ENCODE data around the gene SLC1A1. TPM values are rescaled to one million over a fixed set of nuclear protein-coding genes. Genes with fewer than 3 reads are reported as not detected.

The SLC1A1 gene
- total RNA-seq, 1 experiment from 2014 or later, result 8.5 TPM

DNA sequence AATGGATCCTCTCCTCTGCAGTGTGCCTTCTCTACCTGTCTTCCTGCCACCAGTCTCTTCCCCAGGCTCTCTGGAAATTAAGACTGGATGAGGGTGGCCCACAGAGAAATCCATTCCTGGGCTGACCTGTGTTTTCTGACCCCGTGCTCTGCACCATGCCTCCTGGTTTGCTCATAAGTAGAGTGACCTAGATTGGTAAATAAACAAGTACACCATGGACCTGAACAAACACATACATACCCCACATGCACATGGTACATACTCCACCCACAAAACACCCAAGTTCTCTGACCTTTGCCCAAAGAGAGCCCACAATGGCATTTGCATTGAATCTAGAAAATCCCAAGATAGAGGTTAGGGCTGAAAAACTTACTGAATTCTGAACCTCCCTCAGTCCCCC is 94.4 kb downstream of the SLC1A1 start (continued):
- no peak for TF ChIP-seq ZNF532 (CRISPR knock-in tag; IDR thresholded peaks at IDR 0.05; ENCODE audit: borderline replicate concordance)
- TF ChIP-seq GRHL2 (CRISPR knock-in tag; IDR thresholded peaks at IDR 0.05; ENCODE audit: insufficient replicate concordance, severe bottlenecking), result no peak

DNA sequence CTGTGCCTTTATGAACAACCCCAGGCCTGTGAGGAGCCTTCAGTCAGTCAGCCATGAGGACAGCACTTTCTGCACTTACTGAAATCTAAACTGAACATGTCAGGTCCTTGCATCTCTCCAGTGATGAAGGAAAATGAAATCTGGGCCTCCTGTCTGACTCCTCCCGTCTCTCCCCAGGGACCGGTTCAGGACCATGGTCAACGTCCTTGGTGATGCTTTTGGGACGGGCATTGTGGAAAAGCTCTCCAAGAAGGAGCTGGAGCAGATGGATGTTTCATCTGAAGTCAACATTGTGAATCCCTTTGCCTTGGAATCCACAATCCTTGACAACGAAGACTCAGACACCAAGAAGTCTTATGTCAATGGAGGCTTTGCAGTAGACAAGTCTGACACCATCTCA is 94.9 kb downstream of the SLC1A1 start:
- Mint-ChIP-seq H3K9me3 (no peaks in the 10 kb centered on the region), H3K4me3 (no peak overlapping the region), H3K36me3 (no peaks in the 10 kb centered on the region), H3K27me3 (ENCODE audit: low read depth) (no peaks in the 10 kb centered on the region), H3K27ac (no peak overlapping the region), H3K4me1 (peaks cover 11% of the 10 kb centered on the region)
- no peak for TF ChIP-seq GABPB1 (CRISPR knock-in tag; IDR thresholded peaks at IDR 0.05)
- TF ChIP-seq, protein P1, sequence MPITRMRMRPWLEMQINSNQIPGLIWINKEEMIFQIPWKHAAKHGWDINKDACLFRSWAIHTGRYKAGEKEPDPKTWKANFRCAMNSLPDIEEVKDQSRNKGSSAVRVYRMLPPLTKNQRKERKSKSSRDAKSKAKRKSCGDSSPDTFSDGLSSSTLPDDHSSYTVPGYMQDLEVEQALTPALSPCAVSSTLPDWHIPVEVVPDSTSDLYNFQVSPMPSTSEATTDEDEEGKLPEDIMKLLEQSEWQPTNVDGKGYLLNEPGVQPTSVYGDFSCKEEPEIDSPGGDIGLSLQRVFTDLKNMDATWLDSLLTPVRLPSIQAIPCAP (CRISPR knock-in tag; IDR thresholded peaks at IDR 0.05), result no peak
- TF ChIP-seq ELF4 (CRISPR knock-in tag; IDR thresholded peaks at IDR 0.05; ENCODE audit: low read depth), result no peak
- no peak for TF ChIP-seq ZNF423 (CRISPR knock-in tag; IDR thresholded peaks at IDR 0.05)
- no peak for TF ChIP-seq FOXP1 (CRISPR knock-in tag; IDR thresholded peaks at IDR 0.05; ENCODE audit: borderline replicate concordance)
- TF ChIP-seq, protein P2, sequence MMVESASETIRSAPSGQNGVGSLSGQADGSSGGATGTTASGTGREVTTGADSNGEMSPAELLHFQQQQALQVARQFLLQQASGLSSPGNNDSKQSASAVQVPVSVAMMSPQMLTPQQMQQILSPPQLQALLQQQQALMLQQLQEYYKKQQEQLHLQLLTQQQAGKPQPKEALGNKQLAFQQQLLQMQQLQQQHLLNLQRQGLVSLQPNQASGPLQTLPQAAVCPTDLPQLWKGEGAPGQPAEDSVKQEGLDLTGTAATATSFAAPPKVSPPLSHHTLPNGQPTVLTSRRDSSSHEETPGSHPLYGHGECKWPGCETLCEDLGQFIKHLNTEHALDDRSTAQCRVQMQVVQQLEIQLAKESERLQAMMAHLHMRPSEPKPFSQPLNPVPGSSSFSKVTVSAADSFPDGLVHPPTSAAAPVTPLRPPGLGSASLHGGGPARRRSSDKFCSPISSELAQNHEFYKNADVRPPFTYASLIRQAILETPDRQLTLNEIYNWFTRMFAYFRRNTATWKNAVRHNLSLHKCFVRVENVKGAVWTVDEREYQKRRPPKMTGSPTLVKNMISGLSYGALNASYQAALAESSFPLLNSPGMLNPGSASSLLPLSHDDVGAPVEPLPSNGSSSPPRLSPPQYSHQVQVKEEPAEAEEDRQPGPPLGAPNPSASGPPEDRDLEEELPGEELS (CRISPR knock-in tag; IDR thresholded peaks at IDR 0.05), result no peak
- no peak for TF ChIP-seq MLX (CRISPR knock-in tag; IDR thresholded peaks at IDR 0.05)
- TF ChIP-seq NR1H2 (CRISPR knock-in tag; IDR thresholded peaks at IDR 0.05), result no peak
- TF ChIP-seq, protein P3, sequence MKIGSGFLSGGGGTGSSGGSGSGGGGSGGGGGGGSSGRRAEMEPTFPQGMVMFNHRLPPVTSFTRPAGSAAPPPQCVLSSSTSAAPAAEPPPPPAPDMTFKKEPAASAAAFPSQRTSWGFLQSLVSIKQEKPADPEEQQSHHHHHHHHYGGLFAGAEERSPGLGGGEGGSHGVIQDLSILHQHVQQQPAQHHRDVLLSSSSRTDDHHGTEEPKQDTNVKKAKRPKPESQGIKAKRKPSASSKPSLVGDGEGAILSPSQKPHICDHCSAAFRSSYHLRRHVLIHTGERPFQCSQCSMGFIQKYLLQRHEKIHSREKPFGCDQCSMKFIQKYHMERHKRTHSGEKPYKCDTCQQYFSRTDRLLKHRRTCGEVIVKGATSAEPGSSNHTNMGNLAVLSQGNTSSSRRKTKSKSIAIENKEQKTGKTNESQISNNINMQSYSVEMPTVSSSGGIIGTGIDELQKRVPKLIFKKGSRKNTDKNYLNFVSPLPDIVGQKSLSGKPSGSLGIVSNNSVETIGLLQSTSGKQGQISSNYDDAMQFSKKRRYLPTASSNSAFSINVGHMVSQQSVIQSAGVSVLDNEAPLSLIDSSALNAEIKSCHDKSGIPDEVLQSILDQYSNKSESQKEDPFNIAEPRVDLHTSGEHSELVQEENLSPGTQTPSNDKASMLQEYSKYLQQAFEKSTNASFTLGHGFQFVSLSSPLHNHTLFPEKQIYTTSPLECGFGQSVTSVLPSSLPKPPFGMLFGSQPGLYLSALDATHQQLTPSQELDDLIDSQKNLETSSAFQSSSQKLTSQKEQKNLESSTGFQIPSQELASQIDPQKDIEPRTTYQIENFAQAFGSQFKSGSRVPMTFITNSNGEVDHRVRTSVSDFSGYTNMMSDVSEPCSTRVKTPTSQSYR (CRISPR knock-in tag; IDR thresholded peaks at IDR 0.05), result no peak
- TF ChIP-seq, protein P4, sequence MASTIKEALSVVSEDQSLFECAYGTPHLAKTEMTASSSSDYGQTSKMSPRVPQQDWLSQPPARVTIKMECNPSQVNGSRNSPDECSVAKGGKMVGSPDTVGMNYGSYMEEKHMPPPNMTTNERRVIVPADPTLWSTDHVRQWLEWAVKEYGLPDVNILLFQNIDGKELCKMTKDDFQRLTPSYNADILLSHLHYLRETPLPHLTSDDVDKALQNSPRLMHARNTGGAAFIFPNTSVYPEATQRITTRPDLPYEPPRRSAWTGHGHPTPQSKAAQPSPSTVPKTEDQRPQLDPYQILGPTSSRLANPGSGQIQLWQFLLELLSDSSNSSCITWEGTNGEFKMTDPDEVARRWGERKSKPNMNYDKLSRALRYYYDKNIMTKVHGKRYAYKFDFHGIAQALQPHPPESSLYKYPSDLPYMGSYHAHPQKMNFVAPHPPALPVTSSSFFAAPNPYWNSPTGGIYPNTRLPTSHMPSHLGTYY (CRISPR knock-in tag; IDR thresholded peaks at IDR 0.05), result no peak
- no peak for TF ChIP-seq ZNF317 (CRISPR knock-in tag; IDR thresholded peaks at IDR 0.05; ENCODE audit: borderline replicate concordance, low read depth)
- TF ChIP-seq ZNF219 (CRISPR knock-in tag; IDR thresholded peaks at IDR 0.05; ENCODE audit: borderline replicate concordance), result no peak
- no peak for TF ChIP-seq USF1 (CRISPR knock-in tag; IDR thresholded peaks at IDR 0.05)
- no peak for TF ChIP-seq TCF7 (CRISPR knock-in tag; IDR thresholded peaks at IDR 0.05; ENCODE audit: low read depth)
- TF ChIP-seq, protein P5, sequence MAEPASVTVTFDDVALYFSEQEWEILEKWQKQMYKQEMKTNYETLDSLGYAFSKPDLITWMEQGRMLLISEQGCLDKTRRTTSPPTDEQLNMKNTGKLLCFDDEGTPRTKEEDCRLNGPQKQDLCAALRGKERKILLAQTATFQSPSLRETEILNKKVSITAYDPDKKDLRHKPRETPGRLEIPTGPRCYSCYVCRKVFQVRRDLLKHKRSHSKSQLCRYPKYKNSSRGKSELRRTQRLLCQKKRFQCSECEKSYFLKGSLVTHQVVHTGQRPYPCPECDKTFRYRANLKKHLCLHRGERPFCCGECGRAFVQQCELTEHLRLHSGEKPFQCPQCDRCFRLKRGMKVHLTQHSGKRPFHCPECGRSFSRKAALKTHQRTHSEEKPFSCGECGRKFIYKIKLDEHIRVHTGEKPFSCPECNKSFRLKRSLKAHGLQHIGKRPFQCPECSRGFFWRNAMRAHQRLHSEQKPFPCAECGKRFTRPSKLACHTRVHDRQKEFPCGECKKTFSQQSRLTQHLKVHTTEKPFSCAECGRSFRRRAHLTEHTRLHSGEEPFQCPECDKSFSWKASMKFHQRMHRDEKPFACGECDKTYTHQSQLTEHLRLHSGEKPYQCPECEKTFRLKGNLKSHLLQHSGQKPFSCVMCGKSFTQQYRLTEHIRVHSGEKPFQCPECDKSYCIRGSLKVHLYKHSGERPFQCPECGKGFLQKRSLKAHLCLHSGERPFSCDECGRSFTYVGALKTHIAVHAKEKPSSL (CRISPR knock-in tag; conservative IDR thresholded peaks at IDR 0.05), result no peak
- TF ChIP-seq ZNF416 (CRISPR knock-in tag; IDR thresholded peaks at IDR 0.05), result no peak
- TF ChIP-seq JUN (CRISPR knock-in tag; IDR thresholded peaks at IDR 0.05), result no peak
- no peak for TF ChIP-seq NFE2L1 (CRISPR knock-in tag; IDR thresholded peaks at IDR 0.05)
- ChIA-PET POLR2A (no interaction called here), CTCF (no interaction called here)
- ATAC-seq, result no peak
- DNase-seq (ENCODE audit: low spot score), result no peak
